Smooth muscle cell (in vitro differentiated cells): ENCODE results near the gene ADAMTS9. TPM values are rescaled to one million over a fixed set of nuclear protein-coding genes. Genes with fewer than 3 reads are reported as not detected.

Experiments used
- DNase-seq: peaks from one replicate; lab custom pipeline; 2025; ENCODE audit not compliant: unreplicated experiment; lab: John Stamatoyannopoulos, UW
- H2AFZ ChIP-seq: fragments of 200-600 bp; sonication (generic); 2 replicates; pipeline ENCODE4 v1.6.0; 2016; ENCODE audit warnings: antibody characterized with exemption, low read depth, mild to moderate bottlenecking
- H3F3A ChIP-seq: fragments of 200-600 bp; sonication (generic); 2 replicates; pipeline ENCODE4 v1.6.0; 2017; ENCODE audit warnings: antibody characterized with exemption, low read depth
- H3K27ac ChIP-seq: fragments of 200-600 bp; sonication (generic); 2 replicates; pipeline ENCODE4 v1.5.1; 2016; ENCODE audit warnings: low read depth, mild to moderate bottlenecking
- H3K27me3 ChIP-seq: fragments of 200-600 bp; sonication (generic); 2 replicates; pipeline ENCODE4 v1.6.1; 2016; ENCODE audit warnings: low read depth, mild to moderate bottlenecking
- H3K36me3 ChIP-seq: fragments of 200-600 bp; sonication (generic); 2 replicates; pipeline ENCODE4 v1.5.1; 2016; ENCODE audit warnings: low read depth
- H3K4me1 ChIP-seq: fragments of 200-600 bp; sonication (generic); 2 replicates; pipeline ENCODE4 v1.5.1; 2016; ENCODE audit warnings: low read depth
- H3K4me2 ChIP-seq: fragments of 200-600 bp; sonication (generic); 2 replicates; pipeline ENCODE4 v1.6.0; 2016; ENCODE audit warnings: mild to moderate bottlenecking
- H3K4me3 ChIP-seq: fragments of 200-600 bp; sonication (generic); 2 replicates; pipeline ENCODE4 v1.5.1; 2016; ENCODE audit warnings: mild to moderate bottlenecking
- H3K79me2 ChIP-seq: fragments of 200-600 bp; sonication (generic); 2 replicates; pipeline ENCODE4 v1.6.0; 2016; ENCODE audit warnings: low read depth, mild to moderate bottlenecking
- H3K9ac ChIP-seq: fragments of 200-600 bp; sonication (generic); 2 replicates; pipeline ENCODE4 v1.6.0; 2016; ENCODE audit warnings: low read depth
- H3K9me3 ChIP-seq: fragments of 200-600 bp; sonication (generic); replicated peaks from 2 replicates; pipeline ENCODE4 v1.5.1; 2016; ENCODE audit warnings: low read depth
- H4K20me1 ChIP-seq: fragments of 200-600 bp; sonication (generic); 2 replicates; pipeline ENCODE4 v1.6.0; 2016; ENCODE audit warnings: low read depth
- WGBS: methylation state at CpG from one replicate; pipeline ENCODE4 v1.1.7; 2016; ENCODE audit warnings: low lambda C conversion rate; 5-methylcytosine and 5-hydroxymethylcytosine counted together
- polyA plus RNA-seq: library from polyadenylated mRNA; unstranded; fragments of >200 nt; fragmentation: Nextera tagmentation; extraction: Ambion mirVana; gene quantifications from 2 replicates; pipeline ENCODE4 v1.2.1, GENCODE V29; 2016
- total RNA-seq: library from RNA; depleted of rRNA; stranded (reverse); fragments of >200 nt; gene quantifications from 2 replicates; pipeline ENCODE4 v1.2.3, GENCODE V29; 2014
- TF ChIP-seq, protein P1 (sequence below): fragments of 200-600 bp; sonication (generic); IDR thresholded peaks from 2 replicates; pipeline ENCODE4 v1.5.1; 2017; ENCODE audit warnings: borderline replicate concordance, mild to moderate bottlenecking, antibody characterized with exemption; ENCODE audit not compliant: insufficient read depth, poor library complexity, severe bottlenecking

ADAMTS9 gene
- total and polyA plus RNA-seq, 2 experiments from 2014 or later, result 18.7 to 66.6 TPM

DNA sequence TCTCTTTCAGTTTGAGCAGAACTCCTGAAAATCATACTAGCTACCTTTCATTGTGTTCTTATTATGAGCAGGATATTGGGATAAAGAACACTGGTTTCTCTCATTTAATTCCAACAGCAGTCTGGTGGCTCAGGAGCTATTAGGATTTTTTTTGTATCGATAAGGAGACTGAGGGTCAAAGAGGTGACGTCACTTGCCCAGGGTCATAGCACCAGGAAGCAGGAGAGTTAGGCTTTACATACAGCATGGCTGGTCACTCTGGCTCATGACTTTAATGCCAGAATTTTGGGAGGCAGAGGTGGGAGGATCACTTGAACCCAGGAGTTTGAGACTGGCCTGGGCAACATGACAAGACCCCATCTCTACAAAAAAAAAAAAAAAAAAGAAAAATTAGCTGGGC is 113.6 kb downstream of the ADAMTS9 start:
- H4K20me1 ChIP-seq, result no peaks in the 10 kb centered on the region
- no peaks in the 10 kb centered on the region for H3K27me3 ChIP-seq
- no peaks in the 10 kb centered on the region for H3K9me3 ChIP-seq
- TF ChIP-seq, protein P1, sequence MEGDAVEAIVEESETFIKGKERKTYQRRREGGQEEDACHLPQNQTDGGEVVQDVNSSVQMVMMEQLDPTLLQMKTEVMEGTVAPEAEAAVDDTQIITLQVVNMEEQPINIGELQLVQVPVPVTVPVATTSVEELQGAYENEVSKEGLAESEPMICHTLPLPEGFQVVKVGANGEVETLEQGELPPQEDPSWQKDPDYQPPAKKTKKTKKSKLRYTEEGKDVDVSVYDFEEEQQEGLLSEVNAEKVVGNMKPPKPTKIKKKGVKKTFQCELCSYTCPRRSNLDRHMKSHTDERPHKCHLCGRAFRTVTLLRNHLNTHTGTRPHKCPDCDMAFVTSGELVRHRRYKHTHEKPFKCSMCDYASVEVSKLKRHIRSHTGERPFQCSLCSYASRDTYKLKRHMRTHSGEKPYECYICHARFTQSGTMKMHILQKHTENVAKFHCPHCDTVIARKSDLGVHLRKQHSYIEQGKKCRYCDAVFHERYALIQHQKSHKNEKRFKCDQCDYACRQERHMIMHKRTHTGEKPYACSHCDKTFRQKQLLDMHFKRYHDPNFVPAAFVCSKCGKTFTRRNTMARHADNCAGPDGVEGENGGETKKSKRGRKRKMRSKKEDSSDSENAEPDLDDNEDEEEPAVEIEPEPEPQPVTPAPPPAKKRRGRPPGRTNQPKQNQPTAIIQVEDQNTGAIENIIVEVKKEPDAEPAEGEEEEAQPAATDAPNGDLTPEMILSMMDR, result no peak
- H3K27ac ChIP-seq, result no peak overlapping the region
- H2AFZ ChIP-seq, result no peak overlapping the region
- H3F3A ChIP-seq, result no peaks in the 10 kb centered on the region
- no peaks in the 10 kb centered on the region for H3K36me3 ChIP-seq
- H3K4me2 ChIP-seq, result no peak overlapping the region
- H3K4me1 ChIP-seq, result peaks cover 3% of the 10 kb centered on the region
- no peaks in the 10 kb centered on the region for H3K79me2 ChIP-seq
- H3K4me3 ChIP-seq, result no peak overlapping the region
- DNase-seq, result no peak
- H3K9ac ChIP-seq, result no peak overlapping the region
- 96% methylated on average over 2 of the region's 2 CpGs for WGBS

DNA sequence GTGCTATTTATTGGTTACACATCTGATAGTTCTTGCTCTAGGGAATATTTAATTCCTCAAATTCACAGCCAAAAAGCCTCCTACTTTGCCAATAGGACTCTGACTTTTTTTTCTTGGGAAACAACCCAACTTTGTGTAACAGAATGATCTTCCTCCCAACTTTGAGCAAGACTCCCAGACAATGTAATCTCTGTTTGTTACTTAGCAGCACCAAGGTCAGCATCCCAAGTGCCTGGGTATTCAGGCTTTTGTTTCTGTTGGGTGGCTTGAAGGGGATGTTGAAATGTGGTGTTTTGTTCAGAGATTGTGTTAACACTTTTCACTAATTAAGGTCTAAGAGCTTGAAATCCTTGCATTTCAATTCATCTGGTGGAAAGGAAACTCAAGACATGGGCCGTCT is 115.8 kb downstream of the ADAMTS9 start:
- 92% methylated on average over 1 of the region's 1 CpG for WGBS
- no peak overlapping the region for H3K9ac ChIP-seq
- H3K9me3 ChIP-seq, result no peaks in the 10 kb centered on the region

DNA sequence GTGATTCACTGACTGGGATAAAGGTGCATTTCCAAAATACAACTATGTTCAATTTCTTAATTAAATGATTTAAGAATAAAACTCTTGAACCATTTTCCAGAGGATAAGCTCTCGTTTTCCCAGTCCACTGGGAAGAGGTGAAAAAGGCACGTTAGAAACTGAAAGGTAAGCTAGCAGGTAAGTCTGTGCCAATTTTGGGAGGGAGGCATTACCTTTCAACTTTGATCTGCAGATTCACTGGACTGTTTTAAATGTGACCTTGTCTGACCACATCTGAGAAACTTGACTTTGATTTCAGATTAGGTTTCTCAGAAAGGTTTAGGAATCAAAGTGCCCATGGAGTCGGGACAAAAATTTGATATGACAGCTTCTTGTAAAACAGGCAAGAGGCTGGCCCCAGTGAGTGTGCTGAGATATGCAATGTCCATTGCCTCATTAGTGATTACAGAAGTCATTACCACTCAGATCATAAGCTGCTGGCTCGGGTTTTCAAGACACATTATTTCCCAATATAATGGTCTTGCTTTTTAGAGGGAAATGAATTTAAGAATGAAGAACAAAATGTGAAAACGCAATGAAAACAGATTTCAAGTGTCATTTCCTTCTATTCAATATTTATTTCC is 118.8 kb downstream of the ADAMTS9 start:
- Histone ChIP-seq H3K27me3 (no peaks in the 10 kb centered on the region), H3F3A (no peaks in the 10 kb centered on the region), H3K9ac (no peak overlapping the region), H4K20me1 (no peaks in the 10 kb centered on the region), H3K4me3 (no peak overlapping the region), H3K36me3 (peaks cover 4% of the 10 kb centered on the region), H3K27ac (no peak overlapping the region), H2AFZ (no peak overlapping the region), H3K9me3 (no peaks in the 10 kb centered on the region), H3K4me2 (no peak overlapping the region), H3K4me1 (peaks cover 4% of the 10 kb centered on the region), H3K79me2 (no peaks in the 10 kb centered on the region)
- TF ChIP-seq, protein P1, result no peak
- no peak for DNase-seq
- WGBS, result 85% methylated on average over 5 of the region's 5 CpGs

More for the DNA sequence above, 115.8 kb downstream of the ADAMTS9 start:
- H3F3A ChIP-seq, result no peaks in the 10 kb centered on the region
- H4K20me1 ChIP-seq, result no peaks in the 10 kb centered on the region
- no peaks in the 10 kb centered on the region for H3K79me2 ChIP-seq
- peaks cover 4% of the 10 kb centered on the region for H3K36me3 ChIP-seq
- TF ChIP-seq, protein P1, result no peak
- no peak overlapping the region for H3K27ac ChIP-seq
- peaks cover 3% of the 10 kb centered on the region for H3K4me1 ChIP-seq
- no peaks in the 10 kb centered on the region for H3K27me3 ChIP-seq
- no peak overlapping the region for H3K4me3 ChIP-seq
- DNase-seq, result no peak
- no peak overlapping the region for H2AFZ ChIP-seq
- no peak overlapping the region for H3K4me2 ChIP-seq

DNA sequence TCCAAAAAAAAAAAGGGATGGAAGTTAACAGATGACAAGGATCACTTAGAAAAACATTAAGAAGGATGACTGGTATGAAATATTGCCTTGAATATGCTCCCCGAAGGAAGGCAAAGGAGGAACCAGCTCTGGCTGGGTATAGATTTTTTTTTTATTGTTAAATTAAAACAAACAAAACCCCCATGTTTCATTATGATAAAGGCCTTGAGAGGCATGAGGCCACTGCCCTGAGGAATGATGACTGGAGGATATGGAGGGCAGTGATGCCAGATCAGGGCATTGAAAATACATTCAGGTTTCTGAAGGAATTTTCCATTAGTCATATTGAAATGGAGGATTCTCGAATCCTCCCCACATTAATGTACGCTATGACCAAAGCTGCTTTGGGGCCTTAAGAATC is 120.9 kb downstream of the ADAMTS9 start:
- no peaks in the 10 kb centered on the region for H4K20me1 ChIP-seq
- over 99% methylated on average over 3 of the region's 3 CpGs for WGBS
- peaks cover 7% of the 10 kb centered on the region for H3K36me3 ChIP-seq

More for the DNA sequence above, 120.9 kb downstream of the ADAMTS9 start:
- Histone ChIP-seq H3K9ac (no peak overlapping the region), H3F3A (no peaks in the 10 kb centered on the region), H3K27me3 (no peaks in the 10 kb centered on the region), H3K4me2 (no peak overlapping the region), H3K9me3 (no peaks in the 10 kb centered on the region), H2AFZ (no peak overlapping the region), H3K4me3 (no peak overlapping the region), H3K27ac (no peak overlapping the region), H3K4me1 (peaks cover 20% of the 10 kb centered on the region), H3K79me2 (no peaks in the 10 kb centered on the region)
- TF ChIP-seq, protein P1, result no peak
- DNase-seq, result no peak
